Measurements from ENCODE around the gene APCDD1.

Gene APCDD1

DNA sequence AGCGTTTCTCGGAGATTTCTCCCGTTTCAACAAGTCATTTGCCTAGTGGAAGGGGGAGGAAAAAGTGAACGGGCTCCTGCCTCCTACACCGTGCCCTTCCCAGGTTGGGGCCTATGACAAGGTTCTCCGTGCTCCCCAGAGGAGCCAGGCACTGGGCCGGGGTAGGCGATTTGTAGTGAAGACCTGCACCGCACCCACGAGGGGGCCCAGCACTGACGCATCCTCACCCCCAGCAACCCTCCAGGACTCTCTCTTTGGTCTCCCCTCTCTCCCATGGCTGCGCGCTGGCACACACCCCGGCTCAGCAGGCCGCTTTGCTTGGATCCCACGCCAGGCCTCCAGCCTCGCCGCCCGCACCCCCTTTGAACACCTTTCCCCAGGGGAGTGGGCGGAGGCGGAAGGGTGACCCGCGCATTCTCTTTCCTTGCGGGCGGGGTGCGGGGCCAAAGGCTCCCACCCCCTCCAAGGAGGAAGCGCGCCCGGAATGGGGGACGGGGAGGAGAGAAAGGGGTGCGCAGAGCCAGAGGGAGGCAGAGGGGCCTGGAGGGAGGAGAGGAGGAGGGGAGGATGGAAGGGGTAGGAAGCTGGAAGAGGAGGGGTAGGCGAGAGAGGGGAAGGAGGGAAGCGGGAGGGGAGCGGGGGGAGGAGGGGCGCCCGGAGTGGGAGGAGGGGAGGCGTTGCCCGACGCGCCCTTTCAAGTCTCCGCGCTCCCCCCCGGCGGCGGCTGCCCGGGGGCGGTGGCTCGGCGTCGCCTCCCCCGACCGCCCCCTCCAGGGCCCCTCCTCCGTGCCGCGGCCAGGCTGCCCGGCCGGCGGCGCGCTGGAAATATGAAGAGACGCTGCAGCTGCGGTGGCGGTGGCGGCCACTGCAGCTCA lies at the start of gene APCDD1:
Gene APCDD1 (plus strand): TSS at position 830 of the 875 bp plus-strand sequence. CDS start 347 bp downstream, outside the sequence.
- DNase-seq, result peak in 54 of 56 donors; percentile 24 to 89 (median 70)

DNA sequence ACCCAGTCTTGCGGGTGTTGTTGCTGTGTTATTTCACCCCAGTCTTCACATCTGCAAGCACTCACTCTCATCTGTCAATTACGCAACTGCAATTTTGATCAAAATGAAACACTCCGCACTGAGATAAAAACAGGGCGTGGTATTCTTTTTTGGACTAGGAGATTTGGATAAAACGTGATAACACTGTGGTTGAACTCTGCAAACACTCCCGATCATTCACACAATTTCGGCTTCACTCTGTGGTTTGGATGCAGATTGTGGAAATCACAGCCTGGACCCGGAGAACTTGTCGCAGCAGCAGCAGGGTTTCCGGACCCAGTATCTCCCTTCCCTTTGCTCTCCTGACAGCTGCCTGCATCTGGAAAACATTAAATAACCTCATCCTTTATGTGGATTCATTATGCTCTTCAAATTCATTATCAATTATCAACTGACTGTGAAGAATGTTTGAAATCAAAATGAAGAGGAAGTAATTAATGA lies 49.4 kb upstream of the APCDD1 start:
- DNase-seq, result no peak

DNA sequence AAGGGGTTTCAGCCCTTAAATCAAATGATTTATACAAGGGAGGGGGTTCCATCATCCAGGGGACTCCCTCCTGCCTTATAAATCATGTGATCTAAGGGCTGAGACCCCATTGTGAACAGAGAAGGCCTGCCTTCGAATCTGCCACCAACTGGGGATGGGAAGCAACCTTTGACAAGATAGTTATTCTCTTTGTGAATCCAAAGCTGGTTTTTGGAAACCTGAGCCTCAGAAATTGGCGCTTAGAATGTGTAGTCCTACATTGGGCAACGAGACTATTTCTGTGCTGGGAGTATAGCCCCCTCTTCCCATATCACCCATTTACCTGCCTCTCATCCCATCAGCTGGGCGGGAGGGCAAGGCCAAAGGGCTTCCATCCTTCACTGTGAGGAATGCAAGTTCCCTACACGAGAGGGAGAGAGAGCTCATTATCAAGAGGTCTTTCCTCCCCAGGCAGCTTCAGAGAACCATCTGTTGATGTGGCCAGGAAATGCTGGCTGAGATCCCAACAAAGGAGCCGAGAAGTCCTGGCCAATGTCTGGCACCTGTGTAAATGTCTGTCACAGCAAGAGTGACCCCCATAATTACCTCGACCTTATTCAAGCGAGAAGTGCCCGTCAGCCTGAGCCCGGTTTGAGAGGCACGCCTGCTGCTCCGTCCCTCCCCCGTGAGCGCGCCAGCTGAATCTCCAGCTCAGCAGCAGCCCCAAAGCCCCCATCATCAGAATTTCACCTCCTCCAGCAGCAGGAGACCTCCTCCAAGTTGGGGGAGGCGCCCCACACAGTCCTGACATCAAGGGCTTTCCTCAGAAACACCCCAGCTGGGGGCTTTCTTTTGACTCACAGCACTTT lies 48.4 kb upstream of the APCDD1 start:
- no peak for DNase-seq

DNA sequence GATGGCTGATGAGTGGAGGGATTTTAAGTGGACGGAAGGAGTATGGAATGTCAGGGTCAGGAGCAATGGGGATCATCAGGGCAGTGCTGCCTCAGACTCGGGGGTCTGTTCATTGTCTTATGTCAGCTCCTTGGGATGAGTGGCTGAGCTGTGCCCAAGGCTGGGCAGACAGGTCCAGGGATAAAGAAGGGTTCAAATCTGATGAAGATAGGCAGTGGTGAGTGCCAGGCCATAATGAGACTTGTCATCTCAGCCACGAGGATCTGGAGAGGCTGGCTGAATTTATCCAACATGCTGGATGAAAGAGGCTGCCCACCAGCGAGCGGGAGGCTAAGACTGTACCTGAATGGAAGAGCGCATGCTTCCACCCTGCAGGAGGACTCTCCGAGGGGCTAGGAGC lies 46.3 kb upstream of the APCDD1 start:
- no peak for DNase-seq

DNA sequence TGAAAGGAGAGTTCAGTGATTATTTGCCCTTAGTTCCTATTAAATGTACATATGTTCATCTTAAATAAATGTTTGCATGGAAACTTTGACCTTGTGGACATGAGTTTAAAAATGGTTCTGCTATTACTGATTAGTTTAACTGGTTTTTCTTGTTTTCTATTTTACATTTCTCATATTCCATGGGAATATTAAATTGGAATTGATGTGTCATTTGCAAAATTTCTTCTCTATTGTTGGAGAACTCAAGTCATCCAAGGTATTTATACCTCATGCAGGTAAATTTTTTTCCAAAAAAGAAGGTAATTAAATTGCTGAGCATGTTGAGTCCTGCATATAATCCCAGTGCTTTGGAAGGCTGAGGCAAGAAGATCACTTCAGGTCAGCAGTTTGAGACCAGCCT lies 45.4 kb upstream of the APCDD1 start:
- DNase-seq, result no peak

DNA sequence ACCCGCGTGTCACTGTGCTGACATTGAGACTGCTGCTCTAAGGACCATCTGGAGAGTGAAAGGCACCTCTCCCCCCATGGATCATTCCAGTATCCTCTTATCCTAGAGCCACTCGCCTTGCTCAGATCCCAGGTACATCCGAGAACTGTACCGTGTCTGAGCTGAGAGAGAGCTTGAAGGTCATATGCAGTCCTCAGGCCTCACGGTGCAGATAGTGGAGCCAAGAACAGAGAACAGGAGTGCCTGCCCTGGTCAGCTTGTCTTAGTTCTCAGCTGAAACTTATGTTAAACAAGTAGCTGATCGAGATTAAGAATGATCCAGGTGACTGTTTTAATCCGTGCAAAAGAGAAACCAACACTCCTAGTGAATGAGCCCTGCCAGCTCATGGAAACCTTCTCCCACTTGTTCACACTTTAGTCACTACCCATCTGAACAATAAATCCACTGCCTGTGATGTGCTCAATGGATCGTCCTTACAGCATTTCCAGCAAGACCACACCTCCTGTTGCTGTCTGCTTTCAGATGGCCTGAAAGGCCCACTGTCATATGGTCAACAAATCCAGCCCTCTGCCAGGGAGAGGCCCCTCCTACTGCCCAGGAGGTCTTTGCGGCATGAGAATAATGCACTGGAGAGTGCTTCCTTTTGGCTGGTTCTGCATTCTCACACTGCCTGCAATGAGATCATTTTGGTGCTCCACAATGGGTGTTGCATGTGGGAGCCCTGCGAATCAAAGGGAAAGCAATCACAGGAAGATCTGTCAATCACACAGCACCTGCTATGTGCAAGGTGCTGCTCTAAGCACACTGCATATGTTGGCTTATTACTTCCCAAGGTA lies 43.7 kb upstream of the APCDD1 start:
- DNase-seq, result peak in 2 of 56 donors; percentile 20 to 54

DNA sequence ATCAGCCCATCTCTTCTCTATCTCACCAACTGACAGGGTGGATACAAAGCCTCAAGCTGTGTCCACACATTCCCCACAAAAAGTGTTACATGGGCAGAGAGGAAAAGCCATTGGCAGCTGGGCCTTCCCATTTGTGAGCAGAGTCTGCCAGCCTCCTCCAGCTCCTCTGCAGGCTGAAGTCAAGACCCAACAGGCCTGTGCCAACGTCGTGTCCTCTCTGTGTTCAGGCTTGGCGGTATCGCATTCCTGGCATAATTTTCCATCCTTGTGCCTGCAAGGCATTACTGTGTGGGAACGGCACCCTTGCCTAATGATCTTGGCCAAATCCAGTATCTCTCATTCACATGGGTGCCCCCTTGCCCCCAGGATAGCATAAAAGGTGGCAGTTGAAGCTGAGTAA lies 41.5 kb upstream of the APCDD1 start:
- no peak for DNase-seq

DNA sequence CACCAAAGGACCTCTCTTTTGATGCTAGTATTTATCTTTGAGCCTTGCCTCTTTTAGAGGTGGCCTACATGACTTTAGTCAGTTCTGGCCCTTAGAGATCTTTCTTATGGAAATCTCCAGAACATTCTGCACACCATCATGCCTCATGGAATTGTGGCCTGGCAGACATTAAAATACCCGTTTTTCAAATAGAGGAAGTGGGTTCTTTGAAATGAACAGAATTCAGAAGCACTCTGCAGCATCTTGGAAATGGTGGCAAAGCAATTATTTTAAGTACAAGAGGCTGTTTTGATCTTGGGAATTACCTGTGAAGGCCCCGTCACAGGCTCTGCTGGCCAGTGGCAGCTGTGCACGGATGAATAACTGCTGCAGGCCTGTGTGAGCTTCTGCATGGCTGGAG lies 40.7 kb upstream of the APCDD1 start:
- no peak for DNase-seq

DNA sequence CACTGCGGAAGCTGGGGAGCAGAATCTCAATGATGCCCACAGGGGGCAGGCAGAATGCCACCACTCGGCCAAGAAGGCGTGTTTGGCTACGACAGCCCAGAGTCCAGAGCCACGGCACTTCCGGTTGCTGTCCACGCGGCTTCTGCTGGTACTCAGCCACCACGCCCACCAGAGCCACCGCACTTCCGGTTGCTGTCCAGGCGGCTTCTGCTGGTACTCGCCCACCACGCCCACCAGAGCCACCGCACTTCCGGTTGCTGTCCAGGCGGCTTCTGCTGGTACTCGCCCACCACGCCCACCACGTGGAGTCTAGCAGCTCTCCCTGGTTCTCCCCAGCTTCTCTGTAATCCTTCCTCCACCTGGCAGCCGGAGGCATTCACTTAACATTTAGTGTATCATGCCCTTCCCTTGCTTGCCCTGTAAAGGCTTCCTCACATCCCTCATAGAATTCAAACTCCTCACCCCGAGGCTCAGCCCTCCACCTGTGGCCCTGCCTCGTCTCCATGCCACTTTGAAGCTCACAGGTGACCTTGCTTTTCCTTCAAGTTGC lies 40.1 kb upstream of the APCDD1 start:
- DNase-seq, result no peak

DNA sequence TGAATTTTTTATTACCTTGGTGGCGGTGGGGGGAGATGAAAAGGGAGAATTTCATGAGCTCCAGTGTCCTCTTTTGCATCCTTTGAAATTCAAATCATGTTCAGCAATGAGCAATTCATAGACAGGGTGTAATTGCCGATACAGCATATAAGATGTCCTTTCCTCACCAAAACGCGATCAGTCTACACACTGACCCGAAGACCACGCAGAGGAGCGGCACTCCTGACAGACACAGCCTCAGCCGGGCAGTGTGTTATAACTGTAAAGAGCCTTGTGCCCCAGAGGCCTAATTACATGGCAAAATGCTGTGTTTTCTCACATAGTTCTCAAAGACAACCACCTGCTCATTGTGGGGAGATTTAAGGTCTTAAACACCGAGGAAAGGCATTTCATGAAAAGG lies 38.4 kb upstream of the APCDD1 start:
- DNase-seq, result no peak

DNA sequence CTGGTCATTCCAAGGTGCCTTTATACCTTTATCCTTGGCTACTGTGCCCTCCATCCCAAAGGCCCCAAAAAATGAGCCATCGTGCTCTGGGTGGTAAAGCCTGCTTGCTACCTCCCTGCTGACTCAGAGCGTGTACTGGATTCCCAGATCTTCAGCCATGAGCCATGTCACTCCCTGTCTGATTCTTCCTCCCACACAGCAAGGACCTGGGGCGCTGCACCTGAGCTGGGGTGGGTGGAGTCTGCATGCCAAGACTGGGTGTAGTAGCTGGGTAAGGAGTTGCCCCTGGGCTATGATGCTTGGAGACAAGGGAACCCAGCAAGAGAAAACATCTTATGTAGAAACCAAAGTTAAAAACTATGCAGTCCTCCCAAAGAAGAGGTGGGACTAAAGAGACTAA lies 37.2 kb upstream of the APCDD1 start:
- no peak for DNase-seq

DNA sequence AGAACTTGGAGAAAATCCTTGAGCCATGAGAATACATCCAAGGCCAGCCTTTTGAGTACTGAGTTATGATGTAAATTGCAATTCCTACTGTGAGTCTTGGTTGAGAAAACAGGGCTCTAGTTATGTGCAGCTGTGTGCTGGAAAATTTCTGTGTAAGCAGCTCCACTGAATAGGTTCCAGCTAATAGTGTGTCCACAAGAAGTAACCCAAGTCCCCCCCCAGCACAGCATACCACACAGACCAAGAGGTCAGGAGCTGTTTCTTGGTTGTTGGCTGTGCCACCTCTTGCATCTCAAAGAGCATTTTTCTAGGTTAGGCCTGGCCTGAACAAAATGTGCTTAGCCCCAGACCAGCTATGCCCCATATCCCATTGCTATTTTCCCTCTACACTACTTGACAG lies 36.8 kb upstream of the APCDD1 start:
- DNase-seq, result no peak

DNA sequence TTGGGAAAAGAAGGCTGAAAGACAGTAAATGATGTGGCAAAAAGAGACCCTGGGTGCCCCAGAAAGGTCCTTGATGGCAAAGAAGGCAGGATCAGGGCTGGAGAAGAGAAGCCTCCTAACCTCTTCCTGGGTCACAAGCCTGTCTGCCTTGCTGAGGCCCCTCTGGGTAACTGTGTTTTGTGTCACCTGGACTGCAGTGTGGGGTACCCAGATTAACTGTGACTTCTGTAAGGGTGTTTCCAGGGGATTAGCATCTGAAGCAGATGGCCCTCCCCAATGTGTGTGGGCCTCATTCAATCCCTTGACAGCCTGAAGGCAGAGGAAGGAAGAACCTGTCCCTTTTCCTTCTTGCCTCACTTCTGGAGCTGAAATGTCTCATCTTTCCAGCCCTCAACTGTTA lies 35.6 kb upstream of the APCDD1 start:
- DNase-seq, result no peak

DNA sequence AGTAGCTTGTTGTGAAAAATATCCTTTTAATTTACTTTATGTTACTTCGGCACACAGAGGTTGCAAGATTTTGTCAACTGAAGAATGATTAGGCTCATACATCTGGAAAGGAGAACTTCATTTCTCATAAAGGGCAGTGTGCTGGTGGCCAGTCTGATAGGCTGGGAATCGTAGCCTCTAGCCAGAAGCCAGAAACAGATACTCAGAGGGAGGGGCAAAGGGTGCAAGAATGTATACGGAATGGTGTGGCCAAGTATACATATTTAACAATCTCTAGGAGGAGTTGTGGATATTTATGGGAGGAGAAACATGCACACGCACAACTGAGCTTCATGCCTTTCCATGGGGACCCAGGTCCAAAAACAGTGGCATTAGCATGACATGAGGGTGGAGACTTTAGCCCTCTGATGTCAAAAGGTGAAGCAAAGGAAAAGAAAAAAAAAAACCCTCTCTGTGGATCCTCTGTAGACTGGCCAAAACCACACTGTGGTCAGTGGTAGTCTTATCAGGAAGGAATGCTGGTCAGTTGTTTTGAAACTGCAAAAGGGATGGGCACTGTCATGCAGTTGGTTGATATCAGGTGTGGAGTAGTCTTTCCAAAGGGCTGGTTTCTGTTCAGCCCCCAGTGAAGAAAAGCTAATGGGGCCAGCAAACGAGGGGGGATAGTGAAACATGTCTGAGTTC lies 34.9 kb upstream of the APCDD1 start:
- DNase-seq, result no peak

DNA sequence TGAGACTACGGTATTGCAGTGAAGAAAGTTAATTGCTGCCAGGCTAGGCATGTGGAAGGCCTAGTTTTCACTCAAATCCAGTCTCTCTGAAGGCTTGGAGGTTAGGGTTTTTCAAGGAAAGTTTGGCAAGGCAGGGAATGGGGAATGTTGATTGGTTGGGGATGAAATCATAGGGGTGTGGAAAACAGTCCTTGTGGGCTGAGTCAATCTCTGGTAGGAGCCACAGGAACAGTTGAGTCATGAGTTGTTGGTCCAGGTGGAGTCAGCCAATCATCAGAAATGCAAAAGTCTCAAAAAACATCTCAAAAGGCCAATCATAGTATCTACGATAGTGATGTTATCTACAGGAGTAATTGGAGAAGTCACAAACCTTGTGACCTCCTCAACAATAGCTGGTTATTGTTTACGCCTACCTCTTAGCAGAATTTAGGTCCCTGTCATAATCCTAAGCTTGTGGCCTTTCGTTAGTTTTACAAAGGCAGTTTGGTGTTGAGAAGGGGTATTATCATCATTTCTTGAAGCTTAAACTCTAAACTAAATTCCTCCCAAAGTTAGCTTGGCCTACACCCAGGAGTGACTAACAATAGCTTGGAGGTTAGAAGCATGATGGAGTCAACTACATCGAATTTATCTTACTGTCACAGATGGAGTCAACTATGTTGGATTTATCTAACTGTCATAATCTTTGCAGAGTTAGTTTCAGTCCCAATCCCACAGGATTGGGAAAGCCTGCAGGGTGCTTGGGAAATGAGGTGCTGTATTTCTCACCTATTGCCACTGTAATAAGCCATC lies 33.7 kb upstream of the APCDD1 start:
- DNase-seq, result no peak

DNA sequence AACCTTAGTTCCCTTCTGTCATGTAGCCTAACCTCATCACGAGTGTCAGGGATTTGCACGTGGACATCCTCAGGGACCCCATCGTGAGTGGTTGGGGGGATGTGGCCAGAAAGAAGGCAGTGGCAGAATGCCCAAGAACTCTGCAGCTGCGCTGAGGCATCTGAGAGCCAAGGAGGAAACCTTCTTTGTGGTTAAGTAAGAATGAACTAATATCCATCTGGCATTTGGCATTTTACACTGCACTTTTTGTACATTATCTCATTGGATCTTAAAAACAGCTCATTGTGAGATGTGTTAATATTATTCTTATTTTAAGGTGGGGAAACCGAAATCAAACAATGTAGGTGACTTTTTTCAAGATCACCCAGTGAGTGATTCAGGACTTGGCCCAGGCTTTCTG lies 32.6 kb upstream of the APCDD1 start:
- DNase-seq, result no peak

DNA sequence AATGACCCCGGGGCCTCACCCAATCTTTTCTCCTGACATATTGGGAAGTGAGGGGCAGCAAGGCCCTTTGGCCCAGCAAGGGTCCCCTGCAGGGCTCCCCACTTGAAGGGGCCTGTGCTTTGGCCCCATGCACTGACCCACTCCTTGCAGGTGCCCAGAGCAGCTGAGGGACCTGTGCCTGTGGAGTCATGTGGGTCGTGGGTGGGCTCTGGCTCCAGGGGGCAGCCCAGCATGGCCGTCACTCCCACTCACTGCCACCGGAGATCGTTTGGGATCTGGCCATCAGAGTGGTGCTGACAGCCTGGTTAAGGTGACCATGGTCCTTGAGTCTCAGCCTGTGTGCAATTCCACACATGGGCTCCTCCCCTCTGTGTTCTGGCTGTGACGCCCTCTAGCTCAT lies 31.7 kb upstream of the APCDD1 start:
- no peak for DNase-seq

DNA sequence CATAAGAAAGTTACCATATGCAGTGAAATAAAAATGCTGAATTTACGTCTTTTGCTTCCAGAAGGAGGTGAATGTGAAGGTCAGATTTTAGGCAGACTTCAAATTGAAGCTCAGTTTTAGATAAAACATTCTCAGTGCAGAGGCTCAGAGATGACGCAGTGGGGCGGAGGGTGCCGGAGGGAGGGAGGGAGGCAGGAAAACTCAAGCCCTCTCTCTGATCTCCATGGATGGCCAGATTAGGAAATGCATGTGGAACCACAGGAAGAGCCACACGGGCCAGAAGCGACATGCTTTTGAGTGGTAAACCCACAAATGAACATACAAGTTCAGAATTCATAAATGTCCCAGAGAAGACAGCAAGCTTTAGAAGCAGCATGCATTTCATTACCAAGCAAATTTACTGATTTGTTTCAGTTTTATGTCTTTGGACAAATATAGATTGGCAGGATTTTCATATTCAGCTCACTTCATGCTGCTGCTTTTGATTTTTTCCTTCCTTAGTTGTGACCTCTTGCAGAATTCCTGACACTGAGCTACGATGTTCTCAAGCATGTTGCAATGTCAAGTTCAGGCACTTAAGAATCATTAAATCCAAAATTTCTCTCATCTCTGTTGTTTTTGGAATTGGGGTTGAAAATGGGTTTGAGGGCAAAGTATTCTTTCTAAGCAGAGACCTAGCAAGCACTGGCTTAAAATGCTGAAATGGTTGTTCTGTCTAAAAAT lies 29.7 kb upstream of the APCDD1 start:
- DNase-seq, result no peak

DNA sequence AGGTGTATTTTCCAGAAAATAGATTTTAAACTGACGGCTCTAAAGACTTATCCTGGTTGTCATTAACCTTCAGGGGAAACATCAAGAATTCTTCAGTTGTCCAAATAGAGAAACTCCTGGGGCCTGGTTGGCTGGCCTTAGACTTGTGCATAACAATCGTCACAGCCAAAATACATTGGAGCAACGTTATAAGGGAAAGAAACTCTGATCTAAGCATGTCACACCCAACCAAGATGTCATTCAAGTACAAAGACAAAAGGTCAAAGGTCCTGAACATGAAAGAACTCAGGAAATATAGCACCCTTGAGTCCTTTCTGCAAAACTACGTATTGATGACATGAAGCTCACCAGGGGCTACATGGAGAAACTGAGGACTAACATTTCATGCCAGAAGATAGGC lies 23.8 kb upstream of the APCDD1 start:
- no peak for DNase-seq
